ENCODE results near the gene BCAS1. TPM values are rescaled to one million over a fixed set of nuclear protein-coding genes. Genes with fewer than 3 reads are reported as not detected.

Gene BCAS1
- total RNA-seq, 1 donor from 2014 or later: 0.81 TPM

DNA sequence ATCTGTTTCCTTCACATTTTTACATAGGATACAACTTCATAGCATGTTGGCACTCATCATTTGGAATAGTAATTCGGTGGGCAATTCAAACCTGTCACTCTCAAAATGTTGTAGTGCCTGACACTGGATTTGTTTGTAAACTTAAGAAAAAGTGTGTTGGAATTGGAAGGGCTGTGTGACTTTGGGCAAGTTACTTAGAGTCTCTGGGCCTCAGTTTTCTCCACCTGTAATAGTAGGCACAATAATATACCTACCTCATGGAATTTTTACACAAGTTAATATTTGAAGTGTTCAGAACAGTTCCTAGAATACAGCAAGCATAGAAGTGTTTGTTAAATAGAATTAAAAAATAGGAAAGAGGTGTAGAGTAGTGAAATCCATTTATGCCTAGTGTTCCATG is 15.0 kb upstream of the BCAS1 start:
- Mint-ChIP-seq H3K27me3 (peaks cover 18% of the 10 kb centered on the region), H3K4me1 (ENCODE audit: low read depth) (peaks cover 8% of the 10 kb centered on the region), H3K4me3 (ENCODE audit: low read depth) (no peak overlapping the region), H3K36me3 (ENCODE audit: insufficient read depth) (no peaks in the 10 kb centered on the region), H3K27ac (no peak overlapping the region), H3K9me3 (ENCODE audit: low read depth) (peaks cover 5% of the 10 kb centered on the region)
- DNase-seq (ENCODE audit: low spot score, unreplicated experiment): no peak
- TF ChIP-seq, protein P1, sequence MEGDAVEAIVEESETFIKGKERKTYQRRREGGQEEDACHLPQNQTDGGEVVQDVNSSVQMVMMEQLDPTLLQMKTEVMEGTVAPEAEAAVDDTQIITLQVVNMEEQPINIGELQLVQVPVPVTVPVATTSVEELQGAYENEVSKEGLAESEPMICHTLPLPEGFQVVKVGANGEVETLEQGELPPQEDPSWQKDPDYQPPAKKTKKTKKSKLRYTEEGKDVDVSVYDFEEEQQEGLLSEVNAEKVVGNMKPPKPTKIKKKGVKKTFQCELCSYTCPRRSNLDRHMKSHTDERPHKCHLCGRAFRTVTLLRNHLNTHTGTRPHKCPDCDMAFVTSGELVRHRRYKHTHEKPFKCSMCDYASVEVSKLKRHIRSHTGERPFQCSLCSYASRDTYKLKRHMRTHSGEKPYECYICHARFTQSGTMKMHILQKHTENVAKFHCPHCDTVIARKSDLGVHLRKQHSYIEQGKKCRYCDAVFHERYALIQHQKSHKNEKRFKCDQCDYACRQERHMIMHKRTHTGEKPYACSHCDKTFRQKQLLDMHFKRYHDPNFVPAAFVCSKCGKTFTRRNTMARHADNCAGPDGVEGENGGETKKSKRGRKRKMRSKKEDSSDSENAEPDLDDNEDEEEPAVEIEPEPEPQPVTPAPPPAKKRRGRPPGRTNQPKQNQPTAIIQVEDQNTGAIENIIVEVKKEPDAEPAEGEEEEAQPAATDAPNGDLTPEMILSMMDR (IDR thresholded peaks at IDR 0.05; ENCODE audit: unreplicated experiment): no peak

DNA sequence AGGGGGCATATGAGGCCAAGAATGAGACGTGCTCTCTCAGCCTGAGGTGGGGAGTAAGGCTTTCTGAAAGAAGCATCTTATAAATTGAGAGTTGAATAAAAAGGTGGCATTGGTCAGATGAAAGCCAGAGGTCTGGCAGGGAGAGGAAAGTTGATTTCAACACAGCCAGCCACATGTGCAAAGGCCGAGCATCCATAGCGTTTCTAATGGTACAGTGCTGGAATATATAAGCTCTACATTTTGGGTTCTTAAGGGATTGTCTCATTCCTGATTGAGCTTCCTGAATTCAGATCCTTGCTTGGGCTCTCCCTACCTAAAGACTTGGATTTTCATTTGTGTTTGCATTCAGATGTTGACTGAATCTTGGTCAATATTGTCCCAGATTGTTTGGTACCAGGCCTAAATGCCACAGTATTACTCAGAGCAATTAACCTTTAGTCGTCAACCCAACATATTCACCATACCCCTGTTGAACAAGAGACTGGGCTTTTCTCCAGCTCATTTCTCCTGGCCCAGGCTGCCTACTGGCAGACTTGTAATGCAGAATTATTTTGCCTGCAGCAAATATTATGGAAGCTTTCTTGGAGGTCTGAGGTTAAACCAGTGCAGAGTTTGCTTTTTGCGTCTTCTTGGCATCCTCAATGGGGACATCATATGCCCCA is 14.5 kb upstream of the BCAS1 start:
- Mint-ChIP-seq H3K36me3 (ENCODE audit: insufficient read depth) (no peaks in the 10 kb centered on the region), H3K4me3 (ENCODE audit: low read depth) (no peak overlapping the region), H3K9me3 (ENCODE audit: low read depth) (peaks cover 5% of the 10 kb centered on the region), H3K4me1 (ENCODE audit: low read depth) (peaks cover 8% of the 10 kb centered on the region), H3K27ac (no peak overlapping the region), H3K27me3 (peaks cover 18% of the 10 kb centered on the region)
- TF ChIP-seq, protein P1 (IDR thresholded peaks at IDR 0.05; ENCODE audit: unreplicated experiment): no peak
- no peak for DNase-seq (ENCODE audit: low spot score, unreplicated experiment)

DNA sequence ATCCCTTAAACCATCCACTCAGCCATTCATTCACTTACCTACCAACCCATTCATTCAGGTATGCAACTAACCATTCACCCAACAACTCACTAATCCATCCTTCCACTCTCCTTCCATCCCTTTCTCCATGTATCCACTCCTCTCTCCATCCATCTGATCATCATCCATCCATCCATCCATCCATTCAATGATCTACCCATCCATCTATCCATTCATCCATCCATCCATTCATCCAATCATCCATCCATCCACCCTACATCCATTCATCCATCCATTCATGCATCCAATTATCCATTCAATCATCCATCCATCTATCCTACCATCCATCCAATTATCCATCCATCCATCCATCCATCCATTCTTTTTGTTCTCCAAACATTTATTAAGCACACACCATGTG is 13.8 kb upstream of the BCAS1 start:
- TF ChIP-seq, protein P1 (IDR thresholded peaks at IDR 0.05; ENCODE audit: unreplicated experiment): no peak
- Mint-ChIP-seq H3K9me3 (ENCODE audit: low read depth) (peaks cover 5% of the 10 kb centered on the region), H3K4me1 (ENCODE audit: low read depth) (peaks cover 8% of the 10 kb centered on the region), H3K27me3 (peaks cover 15% of the 10 kb centered on the region), H3K36me3 (ENCODE audit: insufficient read depth) (no peaks in the 10 kb centered on the region), H3K4me3 (ENCODE audit: low read depth) (no peak overlapping the region), H3K27ac (no peak overlapping the region)
- DNase-seq (ENCODE audit: low spot score, unreplicated experiment): no peak

DNA sequence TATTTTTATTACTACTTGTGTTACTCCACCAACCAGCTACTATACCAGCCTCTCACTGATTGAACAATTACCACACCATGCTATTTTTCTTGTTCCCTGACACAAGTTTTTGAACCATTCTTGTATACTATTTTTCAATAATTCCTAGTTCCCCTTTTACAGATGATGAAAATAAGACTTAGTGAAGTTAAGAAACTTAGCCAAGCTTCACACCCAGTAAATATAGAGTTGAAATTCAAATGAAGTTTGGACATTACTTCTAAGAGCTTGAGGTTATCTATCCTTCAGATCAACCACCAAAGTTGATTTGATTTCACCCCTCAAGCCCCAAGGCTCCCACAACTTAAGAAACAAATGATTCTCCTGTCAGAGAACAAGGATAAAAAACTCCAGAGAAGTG is 13.1 kb upstream of the BCAS1 start:
- TF ChIP-seq, protein P1 (IDR thresholded peaks at IDR 0.05; ENCODE audit: unreplicated experiment): no peak
- DNase-seq (ENCODE audit: low spot score, unreplicated experiment): no peak
- H3K4me3 Mint-ChIP-seq (ENCODE audit: low read depth): no peak overlapping the region
- no peak overlapping the region for H3K27ac Mint-ChIP-seq
- no peaks in the 10 kb centered on the region for H3K36me3 Mint-ChIP-seq (ENCODE audit: insufficient read depth)
- H3K27me3 Mint-ChIP-seq: peaks cover 9% of the 10 kb centered on the region
- H3K9me3 Mint-ChIP-seq (ENCODE audit: low read depth): peaks cover 5% of the 10 kb centered on the region
- H3K4me1 Mint-ChIP-seq (ENCODE audit: low read depth): peaks cover 8% of the 10 kb centered on the region

DNA sequence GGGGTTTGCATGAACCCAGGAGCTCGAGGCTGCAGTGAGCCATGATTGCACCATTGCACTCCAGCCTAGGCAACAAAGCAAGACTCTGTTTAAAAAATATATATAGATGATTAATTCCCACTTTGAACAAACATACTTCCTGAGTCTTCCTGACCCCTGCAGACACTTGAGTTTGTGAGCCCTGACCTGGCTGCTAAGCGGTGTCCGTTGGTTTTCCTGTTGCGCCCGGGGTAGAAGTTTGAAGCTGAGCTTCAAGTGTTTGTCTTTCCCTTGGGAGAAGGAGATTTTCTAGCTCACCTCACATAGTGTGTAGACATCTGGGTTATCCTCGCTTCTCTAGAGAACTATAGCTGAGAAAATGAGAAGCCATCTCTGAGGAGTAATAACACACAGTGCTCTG is 11.7 kb upstream of the BCAS1 start:
- H3K9me3 Mint-ChIP-seq (ENCODE audit: low read depth): peaks cover 5% of the 10 kb centered on the region
- TF ChIP-seq, protein P1 (IDR thresholded peaks at IDR 0.05; ENCODE audit: unreplicated experiment): no peak
- no peak overlapping the region for H3K27ac Mint-ChIP-seq

More for the DNA sequence above, 11.7 kb upstream of the BCAS1 start:
- peaks cover 8% of the 10 kb centered on the region for H3K4me1 Mint-ChIP-seq (ENCODE audit: low read depth)
- no peak for DNase-seq (ENCODE audit: low spot score, unreplicated experiment)
- H3K4me3 Mint-ChIP-seq (ENCODE audit: low read depth): no peak overlapping the region
- H3K27me3 Mint-ChIP-seq: peaks cover 6% of the 10 kb centered on the region
- no peaks in the 10 kb centered on the region for H3K36me3 Mint-ChIP-seq (ENCODE audit: insufficient read depth)
